Naive thymus-derived CD8-positive, alpha-beta T cell (primary cell): Measurements from ENCODE around the gene DDX27. TPM values are rescaled to one million over a fixed set of nuclear protein-coding genes. Genes with fewer than 3 reads are reported as not detected.
"Not testable (repeated sequence)": the region's sequence is repeated elsewhere in the genome, so short reads cannot be mapped to it uniquely, and the experiment has no call there.

Experiments
- ATAC-seq, 2 donors: fragments of 150-1000 bp; cut with Tn5 transposase in 1 of 2; sonication (Bioruptor Pico), chemical (Tn5 transposase) in 1 of 2; 1 replicate in 1 of 2; 2 replicates in 1 of 2; pipeline ENCODE4 v1.10.0; 2021; ENCODE audit warnings: mild to moderate bottlenecking in 2 of 2, moderate library complexity in 2 of 2
- POLR2A ChIA-PET: fragments of 350-600 bp; sonication (Branson Sonifier 250); formaldehyde crosslinking; loops from one replicate; lab custom pipeline; 2021; ENCODE audit warnings: antibody characterized with exemption; lab: Charles Lee
- DNase-seq, 10 donors: peaks; one replicate each; pipeline versions ENCODE4 v3.0.0 to v3.0.0-alpha.2; 2020 to 2022
- H3K27ac Mint-ChIP-seq, 10 donors: one replicate each; pipeline ENCODE4 v1.8.0; 2020 to 2022; ENCODE audit warnings: mild to moderate bottlenecking in 10 of 10, mixed read lengths in 10 of 10, moderate library complexity in 4 of 10, inconsistent platforms in 1 of 10
- H3K27me3 Mint-ChIP-seq, 5 donors: one replicate each; pipeline ENCODE4 v1.8.0; 2021 to 2022; ENCODE audit warnings: mixed read lengths in 5 of 5
- H3K36me3 Mint-ChIP-seq, 3 donors: one replicate each; pipeline ENCODE4 v1.8.0; 2020 to 2022; ENCODE audit warnings: mixed read lengths in 3 of 3, mild to moderate bottlenecking in 2 of 3, inconsistent platforms in 1 of 3
- H3K4me1 Mint-ChIP-seq, 4 donors: one replicate each; pipeline ENCODE4 v1.8.0; 2021 to 2022; ENCODE audit warnings: mixed read lengths in 4 of 4
- H3K4me3 Mint-ChIP-seq, 10 donors: one replicate each; pipeline ENCODE4 v1.8.0; 2020 to 2022; ENCODE audit warnings: mild to moderate bottlenecking in 10 of 10, mixed read lengths in 10 of 10, moderate library complexity in 6 of 10, inconsistent platforms in 1 of 10
- H3K9me3 Mint-ChIP-seq, 9 donors: one replicate each; pipeline ENCODE4 v1.8.0; 2020 to 2022; ENCODE audit warnings: mixed read lengths in 9 of 9, mild to moderate bottlenecking in 3 of 9, inconsistent platforms in 1 of 9, moderate library complexity in 1 of 9
- polyA plus RNA-seq, 3 donors: library from polyadenylated mRNA; unstranded; fragments of 300-500 nt; fragmentation: Illumina TruSeq; gene quantifications; one replicate each; pipeline ENCODE4 v1.2.3, GENCODE V29; 2021
- total RNA-seq, 8 experiments: library from RNA in 2 of 8; stranded (reverse) in 2 of 8; gene quantifications; one replicate each; pipeline ENCODE4 v1.2.3 and lab custom pipeline; 2021 to 2026

Gene DDX27
- total and polyA plus RNA-seq, 5 experiments from 2014 or later = 28.4 to 65.2 (median 57.7) TPM

DNA sequence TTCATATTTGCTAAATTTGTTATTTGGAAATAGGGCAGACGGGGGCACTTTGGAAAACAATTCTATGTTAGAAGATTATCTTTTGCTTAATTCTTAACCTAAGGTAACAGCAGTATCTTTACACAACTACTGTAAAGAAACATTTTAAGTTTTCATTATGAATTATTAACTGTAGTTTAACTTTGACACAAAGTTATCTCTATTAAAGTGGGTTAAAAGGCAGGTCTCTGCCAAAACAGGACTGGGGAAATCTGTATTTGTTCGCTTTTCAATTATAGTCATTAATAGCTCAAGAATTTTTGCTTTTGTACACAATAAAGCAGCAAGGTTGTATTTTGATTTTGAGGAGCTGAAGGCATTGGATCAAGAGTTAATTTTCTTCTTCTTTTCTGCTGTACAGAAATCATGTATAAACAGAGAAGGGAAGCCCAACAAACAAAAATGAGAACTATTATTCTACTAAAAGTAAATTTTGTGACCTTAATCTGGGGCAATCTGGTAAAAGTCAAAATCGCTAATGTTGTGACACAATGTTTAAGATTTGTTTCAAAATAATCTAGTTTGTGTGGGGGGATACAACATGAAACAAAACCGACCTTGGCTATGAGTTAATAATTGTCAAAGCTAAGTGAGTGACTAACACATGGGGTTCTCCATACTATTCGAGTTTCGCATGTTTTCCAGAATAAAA is 34.0 kb upstream of the DDX27 start:
- Mint-ChIP-seq H3K4me1 (peaks cover 24 to 70% (median 65%) of the 10 kb centered on the region in 4 donors), H3K36me3 (peaks cover 0 to 15% (median 0%) of the 10 kb centered on the region in 3 donors), H3K27ac (peak overlapping the region in 5 of 10 donors; percentile 14 to 86 (median 48)), H3K27me3 (peaks cover 0 to 2% (median 0%) of the 10 kb centered on the region in 5 donors), H3K9me3 (no peaks in the 10 kb centered on the region), H3K4me3 (peak overlapping the region in 9 of 10 donors; percentile 26 to 69 (median 57))
- no peak for DNase-seq
- no peak for ATAC-seq
- POLR2A ChIA-PET = no interaction called here

DNA sequence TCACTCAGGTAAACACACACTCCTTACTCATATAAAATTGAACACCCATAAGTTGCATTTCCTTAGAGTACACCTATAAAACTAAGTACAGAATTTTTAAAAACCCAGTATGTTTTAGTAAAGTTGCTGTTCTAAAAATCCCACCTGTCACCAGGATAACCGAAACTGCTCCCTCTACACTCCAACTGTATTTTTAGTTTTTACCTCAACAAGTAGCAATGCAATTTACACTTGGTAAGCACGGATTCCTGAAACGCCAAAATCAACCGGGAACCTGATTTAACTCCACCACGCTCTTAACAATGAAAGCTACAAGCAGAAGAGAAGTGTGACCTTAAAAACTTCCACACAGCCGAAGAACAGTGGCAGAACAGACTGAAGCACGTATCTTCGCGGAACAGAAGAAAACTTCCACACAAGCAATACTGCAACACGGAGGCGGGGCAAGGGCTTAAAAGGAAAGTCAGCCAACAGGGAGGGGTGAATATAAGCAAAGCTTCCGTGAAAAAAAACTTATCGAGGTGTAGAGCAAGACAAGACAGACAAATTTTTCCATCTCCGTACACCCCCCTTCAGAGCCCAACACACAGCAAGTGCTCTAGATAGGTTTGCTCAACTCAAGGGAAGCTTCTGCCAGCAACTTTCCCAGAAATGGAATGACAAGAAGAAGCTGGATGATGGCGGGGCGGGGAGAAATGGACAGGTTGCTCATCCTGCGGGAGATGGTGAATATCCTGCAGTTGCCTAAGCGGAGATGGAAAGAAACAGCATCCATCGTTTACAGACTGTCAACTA is 32.5 kb upstream of the DDX27 start:
- ATAC-seq = peak; percentile 37 to 51
- Mint-ChIP-seq H3K4me1 (peaks cover 21 to 56% (median 52%) of the 10 kb centered on the region in 4 donors), H3K27ac (peak overlapping the region; percentile 78 to 95 (median 91)), H3K9me3 (no peaks in the 10 kb centered on the region), H3K4me3 (peak overlapping the region; percentile 86 to 96 (median 90)), H3K36me3 (peaks cover 0 to 15% (median 0%) of the 10 kb centered on the region in 3 donors), H3K27me3 (peaks cover 0 to 2% (median 0%) of the 10 kb centered on the region in 5 donors)
- DNase-seq = peak; percentile 36 to 85 (median 59)
- POLR2A ChIA-PET = interaction anchor here (0.8 to 2.7 kb wide), 4 partner anchors 10 to 140 kb away, joined by 4 to 19 read pairs (median 6); partner anchors contain the start of genes CSE1L, DDX27 and ZNFX1

DNA sequence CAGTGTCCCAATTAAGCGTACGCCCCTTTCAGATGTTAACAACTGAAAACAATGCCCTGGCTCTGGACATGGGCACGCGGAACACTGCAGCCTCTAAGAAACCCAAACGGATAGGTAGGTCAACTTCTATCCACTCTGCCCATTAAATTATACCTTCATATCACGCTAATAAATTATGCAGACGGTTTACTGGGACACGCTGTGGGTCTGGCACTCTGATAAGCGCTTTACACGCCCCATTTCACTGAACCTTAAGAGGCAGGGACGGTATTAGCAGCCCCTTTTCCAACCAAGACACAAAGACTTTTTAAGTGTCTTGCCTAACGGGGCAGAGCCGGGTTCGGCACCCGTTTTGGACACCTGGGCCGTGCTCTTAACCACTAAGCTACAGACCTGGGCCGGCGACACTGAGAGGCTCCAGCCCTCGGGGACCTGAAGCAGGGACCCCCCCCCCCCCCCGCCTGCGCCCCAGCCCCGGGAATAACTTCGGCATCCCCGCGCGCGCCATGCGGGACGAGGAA is 31.8 kb upstream of the DDX27 start:
- Mint-ChIP-seq H3K4me3 (peak overlapping the region; percentile 86 to 96 (median 90)), H3K27ac (peak overlapping the region; percentile 78 to 95 (median 91)), H3K9me3 (no peaks in the 10 kb centered on the region), H3K36me3 (peaks cover 0 to 15% (median 0%) of the 10 kb centered on the region in 3 donors), H3K4me1 (peaks cover 19 to 50% (median 45%) of the 10 kb centered on the region in 4 donors), H3K27me3 (peaks cover 0 to 2% (median 0%) of the 10 kb centered on the region in 5 donors)
- DNase-seq = peak in 3 of 10 donors; percentile 3 to 24 (median 22)
- POLR2A ChIA-PET = interaction anchor here (0.7 to 2.7 kb wide), 10 partner anchors 10 to 749 kb away, joined by 3 to 19 read pairs (median 4); partner anchors contain the start of genes CSE1L, DDX27, RNF114 and ZNFX1
- ATAC-seq = peak in 1 of 2 donors; percentile 7

DNA sequence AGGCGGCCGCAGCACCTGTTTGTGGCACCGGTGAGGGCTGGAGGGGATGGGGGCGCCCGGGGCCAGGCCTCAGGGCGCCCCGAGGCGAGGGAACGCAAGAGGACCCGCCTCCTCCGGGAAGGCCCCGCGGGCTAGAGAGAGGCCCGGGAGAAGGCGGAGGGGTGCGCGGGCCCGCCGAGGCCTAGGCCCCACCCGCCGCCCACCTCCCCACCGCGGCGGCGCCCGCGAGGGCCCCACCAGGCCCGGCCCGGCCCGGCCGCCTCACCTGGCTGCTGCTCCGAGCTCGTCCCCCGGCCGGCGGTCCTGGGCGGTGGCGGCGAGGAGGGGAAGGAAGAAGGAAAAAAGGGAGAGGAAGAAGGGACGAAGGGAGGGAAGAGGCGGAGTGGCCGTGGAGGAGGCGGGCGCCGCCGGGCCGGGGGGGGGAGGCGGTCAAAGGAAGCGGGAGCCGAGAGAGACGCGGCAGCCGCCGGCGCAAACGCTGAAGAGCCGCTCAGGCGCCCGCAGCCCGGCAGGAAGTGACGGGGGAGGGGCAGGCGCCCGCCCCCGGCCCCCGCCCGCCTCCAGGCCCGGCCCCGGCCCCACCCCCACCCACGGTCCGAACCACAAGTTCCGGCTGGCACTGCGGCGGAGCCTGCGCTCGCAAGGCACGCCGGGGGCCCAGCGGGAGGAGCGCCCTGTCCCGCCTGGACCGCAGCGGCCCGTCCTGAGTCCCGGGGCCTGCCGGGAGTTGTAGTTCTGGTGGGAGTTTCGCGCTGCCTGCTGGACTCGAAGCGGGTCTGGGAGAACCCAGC is 31.2 kb upstream of the DDX27 start, which contains the start of gene STAU1:
STAU1 (minus strand) TSS at position 484 of the 791 bp plus-strand sequence. CDS start 22,133 bp downstream, outside the sequence.
- H3K4me1 Mint-ChIP-seq = peaks cover 17 to 43% (median 40%) of the 10 kb centered on the region in 4 donors
- H3K4me3 Mint-ChIP-seq = peak within 1 kb of the TSS; percentile 89 to 96 (median 92)
- ATAC-seq (peak; percentile 89 to 93), DNase-seq (peak; percentile 82 to 95 (median 92))
- peak within 1 kb of the TSS; percentile 78 to 97 (median 95) for H3K27ac Mint-ChIP-seq
- no peaks in the 10 kb centered on the region for H3K9me3 Mint-ChIP-seq
- peaks cover 0 to 15% (median 0%) of the 10 kb centered on the region in 3 donors for H3K36me3 Mint-ChIP-seq
- POLR2A ChIA-PET = interaction anchor here (0.7 to 2.7 kb wide), 9 partner anchors 9 to 748 kb away, joined by 3 to 19 read pairs (median 4); partner anchors contain the start of genes CSE1L, DDX27 and RNF114
- H3K27me3 Mint-ChIP-seq = peaks cover 0 to 2% (median 0%) of the 10 kb centered on the region in 5 donors

DNA sequence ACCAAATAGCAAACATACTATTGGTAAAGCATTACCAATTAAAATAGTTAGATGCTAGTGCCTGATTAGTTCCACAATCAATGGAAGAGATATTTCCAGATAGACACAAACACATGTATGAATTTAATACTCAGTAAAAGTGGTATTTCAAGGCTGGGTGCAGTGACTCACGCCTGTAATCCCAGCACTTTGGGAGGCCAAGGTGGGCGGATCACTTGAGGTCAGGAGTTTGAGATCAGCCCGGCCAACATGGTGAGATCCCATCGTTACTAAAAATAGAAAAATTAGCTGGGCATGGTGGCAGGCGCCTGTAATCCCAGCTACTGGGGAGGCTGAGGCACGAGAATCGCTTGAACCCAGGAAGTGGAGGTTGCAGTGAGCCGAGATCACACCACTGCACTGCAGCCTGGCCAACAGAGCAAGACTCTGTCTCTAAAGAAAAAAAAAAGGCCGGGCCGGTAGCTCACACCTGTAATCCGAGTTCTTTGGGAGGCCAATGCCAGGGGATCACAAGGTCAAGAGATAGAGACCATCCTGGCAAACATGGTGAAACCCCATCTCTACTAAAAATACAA is 26.2 kb upstream of the DDX27 start:
- DNase-seq, H3K4me1 Mint-ChIP-seq, H3K27me3 Mint-ChIP-seq, H3K27ac Mint-ChIP-seq, ATAC-seq, H3K4me3 Mint-ChIP-seq, H3K9me3 Mint-ChIP-seq, POLR2A ChIA-PET, H3K36me3 Mint-ChIP-seq: not testable (repeated sequence)

DNA sequence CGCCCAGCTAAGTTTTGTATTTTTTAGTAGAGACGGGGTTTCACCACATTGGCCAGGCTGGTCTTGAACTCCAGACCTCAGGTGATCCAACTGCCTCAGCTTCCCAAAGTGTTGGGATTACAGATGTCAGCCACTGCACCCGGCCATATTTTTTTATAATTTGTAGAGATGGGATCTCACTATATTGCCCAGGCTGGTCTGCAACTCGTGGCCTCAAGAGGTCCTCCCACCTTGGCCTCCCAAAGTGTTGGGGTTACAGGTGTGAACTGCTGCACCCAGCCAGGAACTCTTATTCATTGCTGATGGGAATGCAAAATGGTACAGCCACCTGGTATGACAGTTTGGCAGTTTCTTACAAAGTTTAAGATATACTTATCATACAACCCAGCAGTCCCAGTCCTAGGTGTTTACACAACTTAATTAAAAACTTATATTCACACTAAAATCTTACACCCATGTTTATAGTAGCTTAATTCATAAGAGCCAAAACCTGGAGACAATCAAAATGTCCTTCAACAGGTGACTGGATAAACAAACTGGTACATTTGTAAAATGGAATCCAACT is 19.4 kb upstream of the DDX27 start:
- Mint-ChIP-seq H3K9me3 (peaks cover 0 to 10% (median 0%) of the 10 kb centered on the region in 9 donors), H3K27ac (no peak overlapping the region), H3K36me3 (no peaks in the 10 kb centered on the region), H3K4me1 (no peaks in the 10 kb centered on the region), H3K27me3 (no peaks in the 10 kb centered on the region), H3K4me3 (no peak overlapping the region)
- ATAC-seq (no peak), DNase-seq (no peak)
- POLR2A ChIA-PET = no interaction called here

DNA sequence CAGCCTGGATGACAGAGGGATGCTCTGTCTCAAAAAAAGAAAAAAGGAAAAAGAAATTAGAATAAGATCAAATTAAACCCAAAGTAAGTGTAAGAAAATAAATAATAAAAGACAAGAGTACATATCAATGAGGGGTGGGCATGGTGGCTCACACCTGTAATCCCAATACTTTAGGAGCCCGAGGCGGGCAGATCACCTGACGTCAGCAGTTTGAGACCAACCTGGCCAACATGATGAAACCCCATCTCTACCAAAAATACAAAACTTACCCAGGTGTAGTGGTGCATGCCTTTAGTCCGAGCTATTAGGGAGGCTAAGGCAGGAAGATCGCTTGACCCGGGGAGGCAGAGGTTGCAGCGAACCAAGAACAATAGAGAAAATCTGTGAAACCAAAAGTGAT is 16.2 kb upstream of the DDX27 start:
- no peaks in the 10 kb centered on the region for H3K27me3 Mint-ChIP-seq
- no peak for DNase-seq
- H3K36me3 Mint-ChIP-seq = no peaks in the 10 kb centered on the region
- H3K9me3 Mint-ChIP-seq = peaks cover 0 to 10% (median 0%) of the 10 kb centered on the region in 9 donors
- ATAC-seq = no peak
- no peak overlapping the region for H3K4me3 Mint-ChIP-seq
- no peak overlapping the region for H3K27ac Mint-ChIP-seq
- no peaks in the 10 kb centered on the region for H3K4me1 Mint-ChIP-seq
- POLR2A ChIA-PET = no interaction called here

DNA sequence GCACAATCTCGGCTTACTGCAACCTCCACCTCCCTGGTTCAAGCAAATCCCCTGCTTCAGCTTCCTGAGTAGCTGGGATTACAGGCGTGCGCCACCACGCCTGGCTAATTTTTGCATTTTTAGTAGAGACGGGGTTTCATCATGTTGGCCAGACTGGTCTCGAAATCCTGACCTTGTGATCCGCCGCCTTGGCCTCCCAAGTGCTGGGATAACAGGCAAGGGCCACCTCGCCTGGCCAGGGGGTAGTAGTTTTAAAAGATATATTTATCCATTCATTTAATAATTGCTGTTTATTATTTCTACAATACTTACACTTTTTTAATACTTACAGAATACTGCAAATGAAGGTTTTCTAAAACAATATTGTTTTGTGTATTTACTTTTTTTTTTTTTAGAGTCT is 15.5 kb upstream of the DDX27 start:
- no peaks in the 10 kb centered on the region for H3K4me1 Mint-ChIP-seq
- no peak for ATAC-seq
- H3K27ac Mint-ChIP-seq = no peak overlapping the region
- H3K36me3 Mint-ChIP-seq = no peaks in the 10 kb centered on the region
- H3K4me3 Mint-ChIP-seq = no peak overlapping the region
- POLR2A ChIA-PET = no interaction called here
- peaks cover 0 to 10% (median 0%) of the 10 kb centered on the region in 9 donors for H3K9me3 Mint-ChIP-seq
- no peaks in the 10 kb centered on the region for H3K27me3 Mint-ChIP-seq
- no peak for DNase-seq

DNA sequence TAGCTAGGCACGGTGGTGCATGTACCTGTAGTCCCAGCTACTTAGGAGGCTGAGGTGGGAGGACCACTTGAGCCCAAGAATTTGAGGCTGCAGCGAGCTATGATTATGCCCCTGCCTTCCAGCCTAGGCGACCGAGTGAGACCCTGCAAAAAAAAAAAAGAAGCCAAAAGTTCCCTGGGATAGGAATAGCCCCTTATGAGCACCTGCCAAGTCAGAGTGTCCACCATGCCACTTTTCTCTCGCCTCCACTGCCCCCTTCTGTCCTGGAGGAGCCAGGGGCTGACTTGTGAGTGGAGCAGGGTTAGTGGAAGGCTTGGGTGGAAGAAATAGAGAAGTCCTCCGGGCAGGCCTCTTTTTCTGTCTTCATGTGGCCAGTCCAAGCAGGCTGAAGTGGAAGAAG is 12.1 kb upstream of the DDX27 start:
- Mint-ChIP-seq H3K36me3 (peaks cover 0 to 13% (median 5%) of the 10 kb centered on the region in 3 donors), H3K27ac (no peak overlapping the region), H3K4me3 (no peak overlapping the region), H3K9me3 (peaks cover 0 to 13% (median 3%) of the 10 kb centered on the region in 9 donors), H3K27me3 (no peaks in the 10 kb centered on the region), H3K4me1 (no peaks in the 10 kb centered on the region)
- POLR2A ChIA-PET = interaction anchor here (0.7 kb wide), 1 partner anchor 67 kb away, joined by 3 read pairs; no protein-coding TSS in a partner anchor
- DNase-seq (no peak), ATAC-seq (no peak)

DNA sequence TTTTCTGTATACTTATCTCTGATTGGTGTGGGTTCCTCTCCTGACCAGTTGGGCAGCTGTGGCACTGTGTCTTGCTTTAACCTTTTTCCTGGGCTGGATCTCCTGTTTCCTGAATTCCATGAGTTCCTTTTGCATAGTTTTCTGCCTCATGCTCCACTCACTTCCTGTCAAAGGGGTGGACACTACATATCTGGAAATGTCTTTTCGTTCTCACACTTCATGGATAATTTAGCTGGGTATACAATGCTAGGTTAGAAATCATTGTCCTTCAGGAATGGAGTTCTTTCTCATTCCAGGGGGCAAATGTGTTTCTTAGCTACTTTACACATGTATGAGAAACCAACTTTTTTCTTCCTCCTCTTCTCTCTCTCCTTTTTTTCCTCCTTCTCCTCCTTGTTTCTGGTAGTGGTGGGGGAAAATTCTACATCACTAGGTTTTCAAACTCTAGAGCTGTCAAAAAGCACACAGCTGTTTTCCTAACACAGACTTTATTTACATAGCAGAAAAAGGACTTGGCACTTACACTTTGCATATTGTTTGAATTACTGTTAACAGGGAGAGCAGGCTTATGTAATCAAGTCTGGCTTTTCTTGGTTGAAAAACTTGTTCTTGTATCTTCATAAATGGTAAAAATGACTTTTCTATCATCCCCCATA is 9.0 kb upstream of the DDX27 start:
- DNase-seq (no peak), ATAC-seq (no peak)
- Mint-ChIP-seq H3K9me3 (peaks cover 0 to 13% (median 3%) of the 10 kb centered on the region in 9 donors), H3K27me3 (peaks cover 0 to 2% (median 0%) of the 10 kb centered on the region in 5 donors), H3K4me3 (no peak overlapping the region), H3K27ac (no peak overlapping the region), H3K4me1 (no peaks in the 10 kb centered on the region), H3K36me3 (peaks cover 0 to 13% (median 5%) of the 10 kb centered on the region in 3 donors)
- POLR2A ChIA-PET = no interaction called here

DNA sequence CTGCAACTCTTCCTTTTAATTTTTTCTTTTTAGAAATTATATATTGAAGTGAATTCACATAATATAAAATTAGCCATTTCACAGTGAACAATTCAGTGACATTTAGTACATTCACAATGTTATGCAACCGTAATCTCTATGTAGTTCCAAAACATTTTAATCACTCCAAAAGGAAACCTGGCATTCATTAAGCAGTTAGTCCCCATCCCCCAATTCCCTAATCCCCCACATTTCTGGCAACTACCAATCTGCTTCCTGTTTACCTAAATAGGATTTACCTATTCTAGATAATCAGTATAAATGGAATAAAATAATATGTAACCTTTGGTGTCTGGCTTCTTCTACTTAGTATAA is 8.5 kb upstream of the DDX27 start:
- ATAC-seq = no peak
- no peak for DNase-seq
- Mint-ChIP-seq H3K4me3 (no peak overlapping the region), H3K27ac (no peak overlapping the region), H3K9me3 (peaks cover 0 to 13% (median 3%) of the 10 kb centered on the region in 9 donors), H3K4me1 (no peaks in the 10 kb centered on the region), H3K27me3 (peaks cover 0 to 2% (median 0%) of the 10 kb centered on the region in 5 donors), H3K36me3 (peaks cover 0 to 13% (median 5%) of the 10 kb centered on the region in 3 donors)
- POLR2A ChIA-PET = no interaction called here
